ENCODE results near the gene CAPZA2.
"Not testable (repeated sequence)": the region's sequence is repeated elsewhere in the genome, so short reads cannot be mapped to it uniquely, and the experiment has no call there.

The CAPZA2 gene

GRCh38 chr7:116862234-116862950 is at the start of gene CAPZA2:
CAPZA2 (plus strand) TSS chr7:116862587; CDS start chr7:116862612, 25 bp downstream.
- DNase-seq, result peak; percentile 94

GRCh38 chr7:116812860-116813259 is 49.5 kb upstream of the CAPZA2 start:
- no peak for DNase-seq

DNA sequence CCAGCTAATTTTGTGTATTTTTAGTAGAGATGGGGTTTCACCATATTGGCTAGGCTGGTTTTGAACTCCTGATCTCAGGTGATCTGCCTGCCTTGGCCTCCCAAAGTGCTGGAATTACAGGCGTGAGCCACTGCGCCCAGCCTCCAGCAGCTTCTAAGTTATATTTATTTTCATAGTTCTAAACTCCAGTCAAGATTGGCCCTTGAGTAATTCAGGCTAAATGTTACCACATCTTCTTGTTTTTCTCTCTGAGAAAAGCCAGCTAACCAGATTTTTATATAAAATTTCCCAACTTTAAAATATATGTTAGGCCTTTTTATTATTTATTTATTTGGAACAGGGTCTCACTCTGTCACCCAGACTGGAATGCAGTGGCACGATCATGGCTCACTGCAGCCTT is 49.0 kb upstream of the CAPZA2 start:
- DNase-seq, result not testable (repeated sequence)

DNA sequence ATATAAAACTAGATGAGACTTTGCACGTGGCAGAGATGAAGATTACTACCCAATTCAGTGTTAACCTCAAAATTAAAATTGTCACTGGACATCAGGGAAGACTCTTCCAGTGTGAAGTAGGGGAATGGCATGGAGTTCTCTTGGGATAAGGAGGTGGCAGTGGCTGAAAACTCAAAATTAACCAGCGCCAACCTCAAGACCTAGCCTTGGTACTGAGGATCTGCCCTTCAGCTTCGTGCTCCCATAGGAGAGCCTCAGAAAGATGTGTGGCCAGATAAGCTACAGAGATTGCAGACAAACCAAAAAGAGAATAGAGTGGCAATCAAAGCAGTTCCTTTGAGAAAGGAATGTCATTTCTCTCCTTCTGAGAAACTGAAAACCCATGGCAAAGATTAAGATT is 47.3 kb upstream of the CAPZA2 start:
- no peak for DNase-seq

GRCh38 chr7:116820149-116820548 is 42.2 kb upstream of the CAPZA2 start:
- no peak for DNase-seq

GRCh38 chr7:116821647-116822046 is 40.7 kb upstream of the CAPZA2 start:
- not testable (repeated sequence) for DNase-seq

DNA sequence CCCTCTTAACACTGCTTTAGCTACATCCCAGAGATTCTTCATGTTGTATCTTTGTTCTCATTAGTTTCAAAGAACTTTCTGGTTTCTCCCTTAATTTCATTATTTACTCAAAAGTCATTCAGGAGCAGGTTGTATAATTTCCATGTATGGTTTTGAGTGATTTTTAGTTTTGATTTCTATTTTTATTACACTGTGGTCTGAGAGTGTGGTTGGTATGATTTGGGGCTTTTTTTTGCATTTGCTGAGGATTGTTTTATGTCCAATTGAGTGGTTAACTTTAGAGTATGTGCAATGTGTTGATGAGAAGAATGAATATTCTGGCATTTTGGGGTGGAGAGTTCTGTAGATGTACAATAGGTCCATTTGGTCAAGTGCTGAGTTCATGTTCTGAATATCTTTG is 37.9 kb upstream of the CAPZA2 start:
- DNase-seq, result no peak

- DNase-seq, result no peak
These were observed 34.1 kb upstream of the CAPZA2 start for GRCh38 chr7:116828281-116828680.

- DNase-seq, result no peak
These were observed 33.3 kb upstream of the CAPZA2 start for GRCh38 chr7:116829041-116829440.

DNA sequence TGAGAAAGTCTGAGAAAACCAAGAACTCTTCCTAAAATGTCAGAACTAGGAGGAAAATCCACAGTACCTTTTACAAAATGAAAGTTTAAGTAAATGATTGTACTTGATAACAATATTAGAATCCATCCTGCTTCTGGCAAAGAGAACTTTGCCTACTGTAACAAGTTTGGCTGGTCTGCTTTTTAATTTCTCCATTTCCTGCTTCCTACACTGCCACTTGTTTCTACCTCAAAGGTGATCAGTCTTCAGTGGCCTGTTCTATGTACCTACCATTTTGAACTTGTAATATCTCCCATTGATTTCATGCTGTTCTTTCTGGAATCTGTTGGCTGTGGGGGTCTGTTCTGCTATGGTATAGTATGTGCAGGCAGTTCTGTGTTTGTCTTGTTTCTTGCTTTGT is 32.9 kb upstream of the CAPZA2 start:
- no peak for DNase-seq

- no peak for DNase-seq
These were observed 29.7 kb upstream of the CAPZA2 start for GRCh38 chr7:116832692-116833091.

- DNase-seq, result no peak
These were observed 27.4 kb upstream of the CAPZA2 start for GRCh38 chr7:116834815-116835504.

DNA sequence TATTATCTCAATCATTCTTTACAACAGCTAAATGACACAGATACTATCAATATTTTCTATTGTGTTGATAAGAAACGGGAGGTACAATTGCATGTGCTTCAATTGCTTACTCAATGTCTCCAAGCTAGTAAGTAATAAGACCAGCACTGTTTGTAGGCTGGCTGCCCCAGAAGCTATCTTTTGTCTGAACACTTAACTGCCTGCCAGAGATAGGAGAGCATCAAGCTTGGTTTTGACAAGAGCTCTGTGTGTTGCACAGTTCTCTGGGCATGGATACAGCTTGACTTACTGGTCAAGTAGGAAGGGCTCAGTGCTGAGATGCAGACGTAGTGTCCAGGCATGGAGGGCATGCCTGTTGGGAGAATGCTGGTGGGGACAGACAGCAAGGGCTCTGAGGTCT is 26.3 kb upstream of the CAPZA2 start:
- DNase-seq, result no peak

- no peak for DNase-seq
These were observed 25.5 kb upstream of the CAPZA2 start for GRCh38 chr7:116836911-116837310.

- no peak for DNase-seq
These were observed 24.8 kb upstream of the CAPZA2 start for GRCh38 chr7:116837586-116837985.

- no peak for DNase-seq
These were observed 22.1 kb upstream of the CAPZA2 start for GRCh38 chr7:116840256-116840655.

- DNase-seq, result no peak
These were observed 20.0 kb upstream of the CAPZA2 start for GRCh38 chr7:116842371-116842770.

GRCh38 chr7:116843378-116843777 is 19.0 kb upstream of the CAPZA2 start:
- DNase-seq, result peak; percentile 84

GRCh38 chr7:116851175-116851574 is 11.2 kb upstream of the CAPZA2 start:
- no peak for DNase-seq

GRCh38 chr7:116851671-116852070 is 10.7 kb upstream of the CAPZA2 start:
- no peak for DNase-seq

DNA sequence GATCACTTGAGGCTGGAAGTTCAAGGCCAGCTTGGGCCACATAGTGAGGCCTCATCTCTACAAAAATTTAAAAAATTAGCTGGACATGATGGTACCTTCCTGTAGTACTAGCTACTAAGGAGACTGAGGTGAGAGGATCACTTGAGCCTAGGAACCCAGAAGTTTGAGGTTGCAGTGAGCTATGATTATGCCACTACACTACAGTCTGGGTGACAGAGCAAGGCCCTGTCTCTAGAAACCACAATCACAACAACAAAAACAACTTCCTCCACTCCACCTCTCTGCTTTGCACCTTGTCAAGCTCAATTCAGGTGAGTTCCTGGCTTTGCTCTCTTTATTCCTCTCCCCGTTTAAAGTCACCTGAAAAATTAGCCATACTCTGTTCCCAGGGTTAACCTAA is 8.3 kb upstream of the CAPZA2 start:
- no peak for DNase-seq

GRCh38 chr7:116857052-116857451 is 5.3 kb upstream of the CAPZA2 start:
- no peak for DNase-seq

DNA sequence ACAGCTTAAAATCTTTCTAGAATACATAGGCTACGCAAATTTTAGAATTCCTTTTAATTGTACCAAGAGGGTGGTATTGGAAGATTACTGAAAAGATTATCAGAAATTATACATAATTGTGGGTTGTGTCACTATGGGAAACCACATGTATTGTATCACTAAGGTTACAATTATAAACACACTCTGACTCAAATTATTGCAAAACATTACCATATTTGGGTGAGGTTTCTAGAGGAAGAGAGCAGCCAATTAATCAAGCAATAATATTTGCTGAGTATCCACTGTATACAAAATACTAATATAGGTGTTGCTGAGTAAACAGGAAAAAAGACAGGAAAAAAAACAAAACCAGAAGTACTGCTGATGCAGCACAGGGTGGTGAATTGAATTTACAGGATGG is 3.1 kb upstream of the CAPZA2 start:
- DNase-seq, result no peak

DNA sequence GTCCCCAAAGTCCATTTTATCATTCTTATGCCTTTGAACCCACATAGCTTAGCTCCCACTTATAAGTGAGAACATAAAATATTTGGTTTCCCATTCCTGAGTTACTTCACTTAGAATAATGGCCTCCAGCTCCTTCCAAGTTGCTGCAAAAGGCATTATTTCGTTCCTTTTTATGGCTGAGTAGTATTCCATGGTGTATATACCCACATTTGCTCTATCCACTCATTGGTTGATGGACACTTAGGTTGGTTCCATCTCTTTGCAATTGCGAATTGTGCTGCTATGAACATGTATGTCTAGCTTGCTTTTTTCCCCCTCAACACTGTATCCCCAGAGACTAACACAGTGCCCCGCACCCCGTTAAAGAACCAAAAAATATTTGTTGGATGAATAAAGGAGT is 670 bp upstream of the CAPZA2 start:
- DNase-seq, result no peak

Data from GDM1 (cell line).